GM18499 (cell line): Measurements from ENCODE around the gene MERTK.
"Not testable (repeated sequence)": the region's sequence is repeated elsewhere in the genome, so short reads cannot be mapped to it uniquely, and the experiment has no call there.

Source experiments
- ATAC-seq: cut with Tn5 transposase; IDR thresholded peaks from one replicate; pipeline ENCODE4 v1.9.1; 2021; ENCODE audit warnings: moderate number of reproducible peaks; ENCODE audit not compliant: insufficient read depth, unreplicated experiment

MERTK gene

DNA sequence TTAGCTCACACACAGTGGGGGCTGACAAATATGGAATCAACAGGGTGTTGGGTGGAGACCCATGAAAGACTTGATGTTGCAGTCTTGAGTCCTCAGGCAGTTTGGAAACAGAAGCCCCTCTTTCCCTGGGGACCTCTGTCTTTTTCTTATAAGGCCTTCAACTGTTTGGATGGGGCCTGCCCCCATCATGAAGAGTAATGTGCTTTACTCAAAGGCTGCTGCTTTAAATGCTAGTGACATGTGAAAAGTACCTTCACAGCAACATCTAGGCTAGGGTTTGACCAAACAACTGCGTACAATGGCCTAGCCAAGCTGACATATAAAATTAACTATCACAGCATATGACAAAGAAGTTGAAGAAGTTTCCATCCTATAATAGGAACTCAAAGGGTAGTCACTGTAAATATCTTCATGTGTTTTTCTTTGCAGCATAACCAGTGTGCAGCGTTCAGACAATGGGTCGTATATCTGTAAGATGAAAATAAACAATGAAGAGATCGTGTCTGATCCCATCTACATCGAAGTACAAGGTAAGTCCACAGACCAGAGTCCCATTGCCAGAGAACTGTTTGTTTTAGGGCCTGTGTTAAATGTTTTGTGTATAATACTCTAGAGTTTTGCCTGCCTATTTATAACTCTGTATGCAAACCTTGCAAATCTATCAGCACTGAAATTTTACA lies 46.3 kb downstream of the MERTK start:
- no peak for ATAC-seq

DNA sequence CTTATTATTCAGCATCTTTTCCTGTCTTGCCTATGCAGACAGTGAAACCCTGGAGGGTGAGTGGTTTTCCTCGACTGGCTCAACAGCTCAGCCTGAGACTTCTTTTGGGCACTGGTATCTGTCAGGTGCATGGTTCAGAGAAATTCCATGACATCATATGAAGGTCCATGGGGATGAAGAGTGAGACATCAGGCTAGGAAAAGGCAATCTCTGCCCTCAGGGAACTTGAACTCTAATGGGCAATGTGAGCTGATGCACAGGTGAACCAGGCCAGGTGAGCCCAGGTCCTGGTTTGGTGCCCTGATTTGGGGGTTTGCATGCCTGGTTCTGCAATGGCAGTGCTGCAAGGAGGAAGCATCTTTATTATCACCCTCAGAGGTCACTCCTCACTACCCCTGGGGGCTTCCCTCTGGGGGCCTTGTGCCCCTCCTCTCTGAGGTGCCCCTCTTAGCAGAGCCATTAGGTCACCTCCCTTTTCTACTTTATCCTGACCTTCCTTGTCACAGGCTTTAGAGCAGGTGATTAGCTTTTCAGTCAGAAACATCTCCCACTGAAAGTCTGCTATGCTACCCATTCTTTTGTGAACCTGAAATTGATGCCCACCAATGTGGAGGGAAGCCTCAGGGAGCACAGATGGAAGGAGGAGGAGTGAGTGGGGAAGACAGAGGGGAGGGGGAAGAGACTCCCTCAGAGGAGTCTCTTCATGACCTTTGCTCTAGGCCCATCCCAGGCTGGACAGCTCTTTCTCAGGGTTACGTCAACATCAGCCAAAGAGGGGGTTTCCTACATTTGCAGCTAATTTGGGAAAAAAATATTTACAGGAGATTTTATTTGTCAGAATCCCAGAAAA lies 47.3 kb downstream of the MERTK start:
- no peak for ATAC-seq

DNA sequence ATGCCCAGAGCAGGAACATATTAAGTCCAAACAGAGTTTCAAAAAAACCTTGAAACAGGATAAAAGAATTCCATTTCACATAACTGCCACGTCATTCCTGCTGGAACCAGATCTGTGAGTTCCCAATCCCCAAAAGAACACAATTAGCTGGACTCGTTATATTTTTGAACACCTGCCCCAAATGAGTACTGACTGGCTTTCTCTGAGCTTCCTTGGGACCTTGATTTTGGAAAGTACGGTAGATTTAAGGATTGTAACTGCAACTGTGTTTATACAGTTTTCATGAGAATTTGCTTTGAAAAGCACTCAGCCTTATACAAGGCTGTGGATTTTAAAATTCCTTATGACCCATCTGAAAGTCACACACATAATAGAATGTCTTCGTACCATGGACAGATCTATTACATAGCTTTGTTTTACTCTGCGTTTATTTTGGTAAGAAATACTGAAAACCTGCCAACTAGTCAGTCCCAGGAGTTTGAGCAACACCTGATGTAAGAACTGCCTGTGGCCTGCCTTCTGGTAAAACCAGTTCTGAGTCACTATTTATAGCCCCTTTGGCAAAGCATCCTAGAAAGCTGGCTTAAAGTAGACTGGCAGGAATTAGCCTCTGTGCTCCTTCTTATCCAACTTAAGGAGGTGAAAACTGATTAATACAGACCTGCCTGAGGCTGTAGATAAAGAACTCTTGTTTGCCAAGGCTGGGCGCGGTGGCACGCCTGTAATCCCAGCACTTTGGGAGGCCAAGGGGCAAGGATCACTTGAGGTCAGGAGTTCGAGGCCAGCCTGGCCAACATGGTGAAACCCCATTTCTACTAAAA lies 48.1 kb downstream of the MERTK start:
- ATAC-seq = no peak

DNA sequence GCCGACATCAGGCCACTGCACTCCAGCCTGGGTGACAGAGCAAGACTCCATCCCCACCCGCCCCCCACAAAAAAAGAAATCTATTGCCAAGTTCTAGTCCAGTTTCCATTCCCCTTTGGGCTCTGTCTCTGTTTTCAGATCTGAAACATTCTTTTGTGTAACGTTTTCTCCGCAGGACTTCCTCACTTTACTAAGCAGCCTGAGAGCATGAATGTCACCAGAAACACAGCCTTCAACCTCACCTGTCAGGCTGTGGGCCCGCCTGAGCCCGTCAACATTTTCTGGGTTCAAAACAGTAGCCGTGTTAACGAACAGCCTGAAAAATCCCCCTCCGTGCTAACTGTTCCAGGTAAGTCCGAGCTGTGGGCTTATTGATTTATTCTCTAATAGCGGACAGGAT lies 48.8 kb downstream of the MERTK start:
- ATAC-seq = no peak

DNA sequence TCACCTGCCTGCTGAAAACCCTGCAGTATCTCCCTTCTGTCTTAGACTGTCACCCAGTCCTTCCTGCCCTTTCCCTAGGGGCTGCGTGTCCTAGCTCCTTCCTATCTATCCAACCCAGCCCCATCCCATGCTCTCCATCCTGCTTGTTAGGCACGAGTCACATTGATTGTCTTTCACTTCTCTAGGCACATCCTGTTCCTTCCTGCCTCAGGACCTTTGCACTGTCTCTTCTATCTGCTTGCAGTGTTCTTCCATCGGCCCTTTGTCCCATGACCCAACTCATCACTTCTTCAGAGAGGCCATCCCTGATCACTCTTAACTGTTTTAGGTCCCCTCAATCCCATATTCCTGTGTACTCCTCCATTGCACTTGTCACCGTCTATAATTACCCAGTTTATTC lies 50.4 kb downstream of the MERTK start:
- no peak for ATAC-seq

DNA sequence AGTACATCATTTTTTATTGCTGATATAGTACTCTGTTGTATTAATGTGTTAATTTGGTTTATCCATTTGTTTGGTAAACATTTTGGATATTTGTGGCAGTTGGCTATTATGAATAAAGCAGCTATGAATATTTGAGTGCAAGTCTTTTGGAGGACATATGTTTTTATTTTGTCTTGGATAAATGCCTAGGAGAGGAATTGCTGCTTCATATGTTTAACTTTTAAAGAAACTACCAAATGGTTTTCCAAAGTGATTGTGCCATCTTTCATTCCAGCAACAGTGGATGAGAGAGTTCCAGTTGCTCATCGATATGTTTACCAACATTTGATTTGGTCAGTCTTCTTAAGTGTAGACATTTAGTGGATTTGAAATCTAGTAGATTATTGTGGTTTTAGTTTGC lies 51.8 kb downstream of the MERTK start:
- no peak for ATAC-seq

DNA sequence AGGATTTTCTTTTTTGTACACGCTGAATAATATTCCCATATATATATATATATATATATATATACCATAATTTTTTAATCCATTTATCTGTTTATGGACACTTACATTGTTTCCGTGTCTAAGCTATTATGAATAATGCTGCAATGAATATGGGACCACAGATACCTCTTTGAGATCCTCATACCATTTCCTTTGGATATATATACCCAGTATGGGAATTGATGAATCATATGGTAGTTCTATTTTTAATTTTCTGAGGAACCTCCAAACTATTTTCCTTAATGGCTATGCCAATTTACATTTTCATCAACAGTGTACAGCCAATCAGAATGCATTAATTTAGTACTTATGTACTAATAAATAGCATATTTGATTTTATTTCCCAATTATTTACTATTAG lies 53.1 kb downstream of the MERTK start:
- ATAC-seq = no peak

DNA sequence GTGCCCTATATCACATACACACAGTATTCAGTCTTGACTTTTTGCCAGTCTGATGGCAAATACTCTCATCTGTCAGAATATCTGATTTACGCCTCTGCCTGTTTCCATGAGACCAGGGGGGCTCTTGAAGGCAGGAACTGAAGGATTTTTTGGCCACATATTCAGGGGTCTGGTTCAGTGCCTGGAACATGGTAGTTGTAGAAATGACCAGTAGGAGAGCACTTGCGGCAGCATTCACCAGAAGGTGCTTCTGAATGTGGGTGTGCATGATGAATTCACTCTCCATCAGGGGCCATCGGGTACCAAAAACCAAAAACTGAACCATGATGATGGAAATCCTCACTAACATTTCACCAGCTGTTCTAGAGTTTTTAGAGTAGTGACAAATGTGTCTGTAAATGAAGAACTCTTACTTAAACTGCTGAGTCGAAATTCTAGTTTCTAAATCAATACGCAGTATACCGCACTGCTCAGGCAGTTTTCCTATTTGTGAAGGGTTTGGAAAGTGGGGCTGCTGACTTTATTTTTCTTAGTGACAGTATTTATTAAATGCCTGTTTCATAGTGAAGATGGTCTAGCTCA lies 54.6 kb downstream of the MERTK start:
- no peak for ATAC-seq

DNA sequence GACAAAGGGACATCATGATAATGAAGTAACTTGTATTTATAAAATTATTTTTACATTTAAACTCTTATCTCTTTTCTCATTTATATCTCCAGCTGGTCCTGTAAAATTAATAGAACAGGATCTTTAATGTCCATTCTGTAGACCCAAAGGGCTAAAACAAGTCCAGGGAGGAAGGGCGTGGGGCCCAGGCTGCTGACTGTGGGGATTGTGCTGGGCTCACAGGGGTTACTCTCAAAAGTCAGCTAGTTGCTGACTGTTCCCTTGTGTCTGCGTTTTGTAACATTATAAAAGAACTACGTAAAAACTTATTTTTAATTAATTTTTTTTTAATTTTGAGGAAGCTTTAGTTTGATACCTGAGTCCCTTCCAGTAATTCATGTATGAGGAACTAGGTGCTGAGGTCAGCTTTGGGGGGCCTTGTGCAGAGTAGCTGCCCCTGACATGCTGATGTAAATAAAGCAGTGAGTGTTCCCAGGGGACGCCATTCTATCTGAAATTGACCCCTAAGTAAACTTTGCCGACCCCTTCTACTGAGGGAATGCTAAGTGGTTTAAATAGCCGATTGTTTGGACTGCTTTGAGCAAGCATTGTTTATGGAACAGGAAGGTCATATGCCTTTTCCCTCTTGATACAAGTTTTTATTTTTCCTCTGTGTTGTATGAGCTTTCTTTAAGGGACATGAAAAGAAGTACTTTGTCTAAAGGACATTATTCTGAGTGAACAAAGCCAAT lies 56.4 kb downstream of the MERTK start:
- ATAC-seq = no peak

DNA sequence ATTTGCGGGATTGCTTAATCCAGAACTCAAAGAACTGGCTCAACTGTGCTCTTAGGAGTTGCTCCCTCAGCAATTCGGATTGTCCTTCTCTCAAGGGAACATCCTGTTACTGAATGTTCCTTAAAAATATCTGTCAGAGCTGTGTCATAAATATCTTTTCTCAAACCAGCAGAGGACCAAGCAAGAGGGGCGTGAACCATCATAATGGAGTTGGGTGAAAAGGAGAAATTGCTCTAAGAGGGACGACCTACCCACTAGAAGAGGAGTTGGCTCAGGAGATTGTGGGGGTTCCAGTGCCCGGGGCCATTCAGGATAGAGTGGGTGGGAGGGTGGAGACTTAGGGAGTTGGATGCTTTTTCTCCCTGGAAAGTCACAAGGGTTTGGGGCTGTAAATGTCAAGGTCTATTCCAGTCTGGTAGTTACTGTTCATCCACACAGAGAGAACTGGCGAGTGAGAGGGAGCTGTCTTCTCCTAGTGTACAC lies 59.5 kb downstream of the MERTK start:
- ATAC-seq = no peak

DNA sequence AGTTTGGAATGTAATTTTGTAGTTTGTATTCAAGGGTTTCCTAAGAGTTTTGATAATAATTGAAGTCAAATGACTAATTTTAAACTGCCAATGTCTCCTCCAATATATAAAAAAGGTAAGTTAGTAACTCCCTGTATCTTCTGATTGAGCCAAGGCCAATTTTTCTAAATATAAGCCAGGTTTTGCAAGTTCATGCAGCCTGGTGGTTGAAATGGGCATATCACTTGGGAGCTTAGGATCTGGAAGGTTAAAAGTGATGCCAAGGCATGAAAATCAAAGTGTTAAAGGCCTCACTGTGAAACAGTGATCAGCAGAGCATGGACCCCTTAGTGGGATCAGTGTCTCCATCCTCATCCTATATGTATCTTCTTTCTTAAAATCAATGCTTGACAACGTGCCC lies 60.5 kb downstream of the MERTK start:
- no peak for ATAC-seq

DNA sequence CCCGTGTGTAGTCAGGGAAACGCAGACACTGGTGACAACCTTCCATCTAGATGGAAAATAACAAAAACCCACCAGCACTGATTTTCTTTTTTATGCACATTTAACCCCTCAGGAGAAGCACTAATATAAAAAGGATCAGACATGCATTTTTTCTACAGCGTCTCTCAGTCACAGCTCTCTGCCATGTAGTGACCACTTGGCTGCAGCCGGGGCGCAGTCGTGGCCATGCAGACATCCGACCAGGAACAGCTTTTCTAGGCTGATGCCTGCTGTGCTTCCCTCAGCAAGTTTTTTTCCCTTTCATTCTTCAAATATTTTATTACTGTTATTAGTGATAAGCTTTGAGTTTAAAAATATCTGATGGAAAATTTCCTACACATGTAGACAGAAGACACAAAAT lies 63.3 kb downstream of the MERTK start:
- no peak for ATAC-seq

DNA sequence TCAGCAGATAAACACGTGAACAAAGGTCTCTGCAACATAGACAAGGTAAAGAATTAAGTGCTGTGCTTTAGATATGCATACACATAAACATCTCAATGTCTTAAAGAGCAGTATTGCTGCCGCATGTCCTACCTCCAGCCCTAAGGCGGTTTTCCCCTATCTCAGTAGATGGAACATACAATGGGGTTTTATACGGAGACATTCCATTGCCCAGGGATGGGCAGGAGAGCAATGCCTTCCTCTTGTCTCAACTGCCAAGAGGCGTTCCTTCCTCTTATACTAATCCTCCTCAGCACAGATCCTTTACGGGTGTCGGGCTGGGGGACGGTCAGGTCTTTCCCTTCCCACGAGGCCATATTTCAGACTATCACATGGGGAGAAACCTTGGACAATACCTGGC lies 64.7 kb downstream of the MERTK start:
- not testable (repeated sequence) for ATAC-seq

DNA sequence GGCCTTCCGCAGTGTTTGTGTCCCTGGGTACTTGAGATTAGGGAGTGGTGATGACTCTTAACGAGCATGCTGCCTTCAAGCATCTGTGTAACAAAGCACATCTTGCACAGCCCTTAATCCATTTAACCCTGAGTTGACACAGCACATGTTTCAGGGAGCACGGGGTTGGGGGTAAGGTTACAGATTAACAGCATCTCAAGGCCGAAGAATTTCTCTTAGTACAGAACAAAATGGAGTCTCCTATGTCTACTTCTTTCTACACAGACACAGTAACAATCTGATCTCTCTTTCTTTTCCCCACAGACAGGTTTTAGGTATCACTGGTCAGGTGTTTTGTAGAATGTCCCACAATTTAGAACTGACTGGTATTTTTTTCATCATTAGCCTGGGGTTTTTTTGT lies 65.1 kb downstream of the MERTK start:
- ATAC-seq = not testable (repeated sequence)

DNA sequence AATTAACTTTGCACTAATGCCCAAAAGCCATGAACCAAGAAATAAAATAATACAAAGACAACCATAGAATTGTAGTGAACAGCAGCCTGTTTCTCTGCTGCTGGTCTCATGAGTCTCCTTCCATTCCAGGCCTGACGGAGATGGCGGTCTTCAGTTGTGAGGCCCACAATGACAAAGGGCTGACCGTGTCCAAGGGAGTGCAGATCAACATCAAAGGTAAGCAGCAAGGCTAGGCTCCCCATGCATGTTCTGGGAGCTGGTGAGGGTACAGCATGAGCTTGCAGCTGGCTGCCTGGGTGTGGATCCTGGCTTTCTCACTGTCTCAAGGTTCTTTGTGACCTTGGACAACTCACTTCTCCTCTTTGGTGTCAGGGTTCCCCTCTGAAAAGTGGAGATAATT lies 66.7 kb downstream of the MERTK start:
- ATAC-seq = no peak

DNA sequence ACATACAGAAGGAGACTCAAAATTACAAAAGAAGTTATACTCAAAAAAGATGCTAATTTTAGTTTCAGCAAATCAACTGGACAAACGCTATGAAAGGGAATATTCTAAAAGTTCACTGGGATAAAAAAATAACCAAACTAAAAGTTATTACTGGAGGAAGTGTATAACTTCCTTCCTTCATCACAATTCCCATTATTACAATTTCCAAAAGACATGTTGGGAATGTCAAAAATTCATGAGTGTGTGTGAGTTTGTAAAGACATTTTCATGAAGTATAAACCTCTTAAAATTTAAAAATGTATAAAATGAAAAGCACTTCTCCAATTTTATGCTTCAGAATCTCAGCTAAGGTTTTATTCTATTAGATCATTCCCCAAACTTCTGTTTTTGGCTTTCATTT lies 67.8 kb downstream of the MERTK start:
- ATAC-seq = no peak

DNA sequence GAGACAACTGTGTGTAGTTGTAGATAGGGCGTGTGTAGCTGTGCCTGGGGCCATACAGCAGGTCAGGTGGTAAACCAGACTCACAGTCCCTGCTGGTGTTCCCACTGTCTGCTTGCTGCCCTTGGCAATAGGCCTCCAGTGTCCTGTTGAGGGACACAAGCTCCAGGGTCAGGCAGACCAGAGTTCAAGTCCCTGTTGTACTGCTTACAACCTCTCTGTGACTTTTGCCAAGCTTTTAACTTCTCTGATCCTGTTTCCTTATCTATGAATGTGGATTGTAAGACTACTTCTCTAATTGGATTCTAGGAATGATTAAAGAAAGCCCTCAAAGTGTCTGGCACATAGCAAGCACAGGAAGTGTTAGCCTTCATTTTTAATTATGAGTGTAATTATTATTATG lies 68.6 kb downstream of the MERTK start:
- no peak for ATAC-seq

DNA sequence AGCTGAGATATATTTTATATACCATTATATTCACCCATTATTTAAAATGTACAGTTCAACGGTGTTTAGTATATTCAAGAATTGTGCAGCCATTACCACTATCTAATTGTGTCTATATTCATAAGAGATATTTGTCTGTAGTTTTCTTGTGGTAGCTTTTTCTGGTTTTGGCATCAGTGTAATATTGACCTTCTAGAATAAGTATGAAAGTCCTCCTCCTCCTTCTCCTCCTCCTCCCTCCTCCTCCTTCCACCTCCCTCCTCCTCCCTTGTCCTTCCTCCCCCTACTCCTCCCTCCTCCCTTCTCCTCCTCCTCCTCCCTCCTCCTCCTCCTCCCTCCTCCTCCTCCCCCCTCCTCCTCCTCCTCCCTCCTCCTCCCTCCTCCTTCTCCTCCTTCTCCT lies 72.0 kb downstream of the MERTK start:
- ATAC-seq = no peak

DNA sequence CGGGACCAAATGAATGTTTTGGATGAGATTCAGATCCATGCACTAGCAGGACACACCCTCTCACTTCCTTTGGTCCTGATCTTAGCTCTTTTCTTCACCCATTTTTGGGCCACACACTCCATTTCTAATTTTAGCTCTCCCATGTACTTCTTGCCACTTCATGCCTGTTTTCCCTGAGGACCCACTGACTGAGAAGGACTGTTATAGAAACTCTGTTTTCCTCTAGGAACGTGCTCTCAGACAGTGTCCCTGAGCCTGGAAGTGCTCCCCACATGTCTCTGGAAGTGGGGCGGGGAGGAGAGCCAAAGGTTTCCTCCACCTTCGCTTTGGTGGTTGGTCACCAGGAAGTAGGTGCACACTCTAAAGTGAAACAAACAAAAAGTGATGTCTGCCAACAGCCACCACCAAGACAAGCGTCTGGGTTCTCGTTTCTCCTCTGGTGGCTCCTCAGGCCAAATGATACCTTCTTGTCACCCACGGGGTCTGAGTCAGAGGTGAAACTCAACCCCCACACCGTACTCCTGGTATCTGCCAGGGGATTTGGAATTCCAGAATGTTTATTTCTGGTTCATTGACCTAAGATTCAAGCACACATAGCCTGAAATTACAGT lies 74.7 kb downstream of the MERTK start:
- ATAC-seq = no peak

DNA sequence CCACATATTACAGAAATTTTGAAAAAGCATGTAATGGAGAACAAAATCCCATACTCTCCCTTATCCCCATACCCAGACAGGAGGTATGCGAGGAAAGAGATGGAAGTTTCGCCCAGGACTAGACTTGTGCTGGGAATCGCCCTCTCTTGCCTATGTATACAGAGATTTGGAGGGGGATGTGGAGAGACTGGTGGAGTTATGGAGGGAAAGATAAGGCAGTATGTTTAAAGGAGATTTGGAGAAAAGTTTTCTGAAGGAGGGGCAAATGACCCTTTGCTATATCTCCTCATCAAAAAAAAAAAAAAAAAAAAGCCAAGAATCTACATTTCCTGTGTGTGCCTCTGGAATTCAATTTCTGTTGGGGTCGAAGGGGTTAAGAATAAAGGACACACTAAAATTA lies 75.3 kb downstream of the MERTK start:
- ATAC-seq = no peak
